NCI-H2107 (cell line): ENCODE data around the gene OSBPL10.

Source experiments
- DNase-seq: peaks from one replicate; lab custom pipeline; 2025; lab: John Stamatoyannopoulos, UW

The OSBPL10 gene

GRCh38 chr3:31958701-31959152 lies 22.3 kb downstream of the OSBPL10 start:
- DNase-seq, result no peak

- DNase-seq, result no peak
Measured at GRCh38 chr3:31957106-31957505, 24.0 kb downstream of the OSBPL10 start.

GRCh38 chr3:31955581-31955980 lies 25.5 kb downstream of the OSBPL10 start:
- no peak for DNase-seq

GRCh38 chr3:31953636-31954035 lies 27.4 kb downstream of the OSBPL10 start:
- DNase-seq, result no peak

GRCh38 chr3:31953091-31953490 lies 28.0 kb downstream of the OSBPL10 start:
- no peak for DNase-seq

GRCh38 chr3:31952205-31952604 lies 28.9 kb downstream of the OSBPL10 start:
- DNase-seq, result no peak

GRCh38 chr3:31948280-31948679 lies 32.8 kb downstream of the OSBPL10 start:
- no peak for DNase-seq

- no peak for DNase-seq
Measured at GRCh38 chr3:31947671-31948091, 33.4 kb downstream of the OSBPL10 start.

- no peak for DNase-seq
Measured at GRCh38 chr3:31947162-31947561, 33.9 kb downstream of the OSBPL10 start.

- DNase-seq, result no peak
Measured at GRCh38 chr3:31946484-31947081, 34.5 kb downstream of the OSBPL10 start.

- DNase-seq, result no peak
Measured at GRCh38 chr3:31945738-31946052, 35.4 kb downstream of the OSBPL10 start.

GRCh38 chr3:31943041-31943440 lies 38.0 kb downstream of the OSBPL10 start:
- DNase-seq, result no peak

GRCh38 chr3:31942446-31942845 lies 38.6 kb downstream of the OSBPL10 start:
- DNase-seq, result no peak

- DNase-seq, result no peak
Measured at GRCh38 chr3:31937225-31937624, 43.8 kb downstream of the OSBPL10 start.

- no peak for DNase-seq
Measured at GRCh38 chr3:31936420-31937060, 44.5 kb downstream of the OSBPL10 start.

- DNase-seq, result no peak
Measured at GRCh38 chr3:31934866-31935265, 46.2 kb downstream of the OSBPL10 start.

- DNase-seq, result no peak
Measured at GRCh38 chr3:31934018-31934417, 47.0 kb downstream of the OSBPL10 start.

GRCh38 chr3:31932990-31933389 lies 48.1 kb downstream of the OSBPL10 start:
- no peak for DNase-seq

GRCh38 chr3:31929826-31930502 lies 51.1 kb downstream of the OSBPL10 start:
- no peak for DNase-seq

GRCh38 chr3:31927811-31928210 lies 53.3 kb downstream of the OSBPL10 start:
- DNase-seq, result no peak

- DNase-seq, result no peak
Measured at GRCh38 chr3:31926543-31926942, 54.5 kb downstream of the OSBPL10 start.

- DNase-seq, result no peak
Measured at GRCh38 chr3:31925271-31925630, 55.8 kb downstream of the OSBPL10 start.

- DNase-seq, result no peak
Measured at GRCh38 chr3:31924610-31925270, 56.3 kb downstream of the OSBPL10 start.
